Adrenal gland (tissue), 12 donors: Measurements from ENCODE around the gene ZP1. TPM values are rescaled to one million over a fixed set of nuclear protein-coding genes. Genes with fewer than 3 reads are reported as not detected.
A peak's percentile ranks its signal among the peaks of the same experiment; 100 is the strongest.

Source experiments
- DNase-seq, 7 donors: peaks; one replicate each; pipeline ENCODE4 v3.0.0-alpha.2; 2019 to 2020
- H3K27ac ChIP-seq, 5 donors: fragments of 200-600 bp; sonication (generic) in 4 of 5; 1 replicate in 3 of 5; 2 replicates in 2 of 5; pipeline versions ENCODE4 v1.5.1 to v1.8.0; 2016 to 2020; ENCODE audit warnings: mild to moderate bottlenecking in 1 of 5
- H3K27me3 ChIP-seq: fragments of 200-600 bp; 2 replicates; pipeline ENCODE4 v1.8.0; 2021
- H3K36me3 ChIP-seq, 2 donors: fragments of 200-600 bp; replicated peaks in 1 of 2; 1 replicate in 1 of 2; 2 replicates in 1 of 2; pipeline versions ENCODE4 v1.5.1 to v1.8.0; 2018 to 2022
- H3K4me1 ChIP-seq, 2 donors: fragments of 200-600 bp; replicated peaks in 1 of 2; 1 replicate in 1 of 2; 2 replicates in 1 of 2; pipeline versions ENCODE4 v1.5.1 to v1.8.0; 2018 to 2021
- H3K4me3 ChIP-seq, 4 donors: fragments of 200-600 bp; sonication (generic) in 3 of 4; one replicate each; pipeline ENCODE4 v1.5.1; 2016 to 2018
- H3K9me3 ChIP-seq, 3 donors: fragments of 200-600 bp; sonication (generic) in 1 of 3; replicated peaks in 1 of 3; 1 replicate in 2 of 3; 2 replicates in 1 of 3; pipeline versions ENCODE4 v1.5.1 to v1.8.0; 2016 to 2021
- POLR2A ChIP-seq, 2 donors: fragments of 450-650 bp; IDR thresholded peaks; one replicate each; pipeline ENCODE4 v1.6.1; 2017; ENCODE audit warnings: antibody characterized with exemption in 2 of 2, mild to moderate bottlenecking in 2 of 2, moderate library complexity in 1 of 2
- WGBS, 4 donors: extraction: QIAGEN DNeasy Blood & Tissue Kit in 2 of 4; methylation state at CpG; one replicate each; pipeline versions ENCODE4 v1.1.5 to v1.1.7; 2013 to 2017; 5-methylcytosine and 5-hydroxymethylcytosine counted together
- intact Hi-C, 2 donors: fragments of 100-400 bp; cut with DNase I; formaldehyde crosslinking; loops; one replicate each; pipeline versions ENCODE4 v1.14.1 to v1.15.0; 2022 to 2023
- polyA plus RNA-seq, 3 donors: library from polyadenylated mRNA; stranded (reverse); fragments of 200-250 nt in 2 of 3; fragments of 350-450 nt in 1 of 3; fragmentation: Illumina TruSeq in 1 of 3; extraction: RNeasy Lipid Tissue Mini Kit (QIAGEN cat#74804) in 1 of 3; gene quantifications; one replicate each; pipeline ENCODE4 v1.2.3, GENCODE V29; 2013 to 2014
- total RNA-seq, 9 donors: library from RNA; depleted of rRNA in 4 of 9; stranded (reverse); fragments of >200 nt in 4 of 9; fragments of 120-200 nt in 1 of 9; fragmentation: NEBNext Ultra II Directional in 1 of 9; extraction: Animal tissue kit (Norgen Biotek cat#: 25700) in 1 of 9; gene quantifications; one replicate each; pipeline versions ENCODE4 v1.1.0 to v1.2.4, GENCODE V29; 2013 to 2023
- TF ChIP-seq, protein P1 (sequence below), 6 experiments: fragments of 450-650 bp in 4 of 6; fragments of 200-600 bp in 2 of 6; sonication (generic) in 1 of 6; IDR thresholded peaks; 1 replicate in 5 of 6; 2 replicates in 1 of 6; pipeline versions ENCODE4 v1.5.1 to v1.8.0; 2016 to 2021; ENCODE audit warnings: antibody characterized with exemption in 6 of 6, mild to moderate bottlenecking in 2 of 6, moderate library complexity in 1 of 6
- donor health status: healthy with polysubstance abuse.
- donor health status: Bipolar disorder and iron deficiency.
- donor health status: DM: yes; HTN: yes; CAD: no.
- donor health status: DM: no; HTN: no; CAD: no.
- donor health status: DM: no; HTN: no; CAD: no.
- donor health status: DM: yes; HTN: yes; CAD: no.

ZP1 gene
- total and polyA plus RNA-seq, 12 donors = 0.24 to 6.3 (median 0.71) TPM; not detected in 2

GRCh38 chr11:60831501-60832079 lies 35.8 kb upstream of the ZP1 start:
- Histone ChIP-seq H3K36me3 (no peaks in the 10 kb centered on the region), H3K27ac (no peak overlapping the region), H3K4me1 (peaks cover 0 to 5% of the 10 kb centered on the region in 2 donors), H3K4me3 (no peak overlapping the region), H3K27me3 (no peaks in the 10 kb centered on the region), H3K9me3 (no peaks in the 10 kb centered on the region)
- DNase-seq = peak in 1 of 7 donors; percentile 12
- no peak for TF ChIP-seq POLR2A (IDR thresholded peaks at IDR 0.05)
- TF ChIP-seq, protein P1, sequence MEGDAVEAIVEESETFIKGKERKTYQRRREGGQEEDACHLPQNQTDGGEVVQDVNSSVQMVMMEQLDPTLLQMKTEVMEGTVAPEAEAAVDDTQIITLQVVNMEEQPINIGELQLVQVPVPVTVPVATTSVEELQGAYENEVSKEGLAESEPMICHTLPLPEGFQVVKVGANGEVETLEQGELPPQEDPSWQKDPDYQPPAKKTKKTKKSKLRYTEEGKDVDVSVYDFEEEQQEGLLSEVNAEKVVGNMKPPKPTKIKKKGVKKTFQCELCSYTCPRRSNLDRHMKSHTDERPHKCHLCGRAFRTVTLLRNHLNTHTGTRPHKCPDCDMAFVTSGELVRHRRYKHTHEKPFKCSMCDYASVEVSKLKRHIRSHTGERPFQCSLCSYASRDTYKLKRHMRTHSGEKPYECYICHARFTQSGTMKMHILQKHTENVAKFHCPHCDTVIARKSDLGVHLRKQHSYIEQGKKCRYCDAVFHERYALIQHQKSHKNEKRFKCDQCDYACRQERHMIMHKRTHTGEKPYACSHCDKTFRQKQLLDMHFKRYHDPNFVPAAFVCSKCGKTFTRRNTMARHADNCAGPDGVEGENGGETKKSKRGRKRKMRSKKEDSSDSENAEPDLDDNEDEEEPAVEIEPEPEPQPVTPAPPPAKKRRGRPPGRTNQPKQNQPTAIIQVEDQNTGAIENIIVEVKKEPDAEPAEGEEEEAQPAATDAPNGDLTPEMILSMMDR (IDR thresholded peaks at IDR 0.05) = no peak
- WGBS, 4 donors = 44 to 50% (median 49%) methylated on average over 6 to 7 of the region's 7 CpGs
- intact Hi-C loops = loop anchor here (5.0 kb wide), 3 partner anchors 56 to 356 kb away; no protein-coding TSS in a partner anchor

DNA sequence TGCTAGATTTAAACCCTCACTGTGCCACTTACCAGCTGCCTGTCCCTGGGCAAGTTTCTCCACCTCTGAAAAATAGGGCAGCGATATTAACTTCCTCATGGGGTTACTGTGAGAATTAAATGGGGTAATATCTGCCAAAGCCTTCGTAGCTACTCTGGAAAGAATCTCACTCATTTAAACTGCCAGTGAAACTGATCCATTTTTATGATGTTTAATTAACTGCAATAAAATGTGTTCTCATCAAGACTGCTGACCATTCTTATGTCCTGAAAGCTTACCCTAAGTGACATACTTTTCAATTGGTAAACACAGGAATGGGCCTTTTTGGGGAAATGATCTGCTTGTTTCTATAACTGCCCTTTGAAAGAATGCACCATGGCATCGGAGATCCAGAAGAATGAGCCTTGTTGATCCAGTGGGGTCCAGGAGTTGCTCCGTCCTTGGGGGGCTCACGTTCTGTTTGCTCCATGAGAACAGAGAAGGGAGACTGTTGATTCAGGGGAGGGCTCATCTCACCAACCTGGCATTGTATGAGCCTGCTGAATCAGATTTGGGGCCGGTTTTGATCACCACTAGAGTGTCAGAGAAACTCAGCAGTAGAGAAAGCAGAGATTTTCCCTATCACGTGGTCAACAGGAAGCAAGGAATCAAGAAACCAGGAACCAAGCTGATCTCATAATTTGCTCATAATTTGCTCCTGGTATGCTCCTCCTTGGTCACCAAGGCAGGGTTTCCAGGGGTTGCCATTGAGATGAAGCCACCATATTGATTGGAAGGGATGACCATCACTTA lies 32.4 kb upstream of the ZP1 start:
- DNase-seq = no peak
- Histone ChIP-seq H3K9me3 (no peaks in the 10 kb centered on the region), H3K27ac (peak overlapping the region in 1 of 5 donors; percentile 38), H3K4me3 (no peak overlapping the region), H3K4me1 (peaks cover 0 to 5% of the 10 kb centered on the region in 2 donors), H3K36me3 (no peaks in the 10 kb centered on the region), H3K27me3 (no peaks in the 10 kb centered on the region)
- WGBS, 4 donors = 56 to 65% (median 63%) methylated on average over 7 of the region's 7 CpGs
- TF ChIP-seq, protein P1 (IDR thresholded peaks at IDR 0.05) = no peak
- no peak for TF ChIP-seq POLR2A (IDR thresholded peaks at IDR 0.05)
- intact Hi-C loops = loop anchor here (5.0 kb wide), 3 partner anchors 52 to 352 kb away; no protein-coding TSS in a partner anchor

GRCh38 chr11:60835534-60835846 lies 31.9 kb upstream of the ZP1 start:
- Histone ChIP-seq H3K36me3 (no peaks in the 10 kb centered on the region), H3K4me1 (peaks cover 0 to 5% of the 10 kb centered on the region in 2 donors), H3K27me3 (no peaks in the 10 kb centered on the region), H3K4me3 (no peak overlapping the region), H3K27ac (no peak overlapping the region), H3K9me3 (no peaks in the 10 kb centered on the region)
- 65 to 79% (median 74%) methylated on average over 3 of the region's 3 CpGs for WGBS, 4 donors
- TF ChIP-seq, protein P1 (IDR thresholded peaks at IDR 0.05) = no peak
- TF ChIP-seq POLR2A (IDR thresholded peaks at IDR 0.05) = no peak
- intact Hi-C loops = no loop called here
- no peak for DNase-seq

GRCh38 chr11:60836866-60837515 lies 30.4 kb upstream of the ZP1 start:
- Histone ChIP-seq H3K9me3 (no peaks in the 10 kb centered on the region), H3K4me1 (peaks cover 0 to 9% of the 10 kb centered on the region in 2 donors), H3K4me3 (no peak overlapping the region), H3K27me3 (no peaks in the 10 kb centered on the region), H3K36me3 (no peaks in the 10 kb centered on the region), H3K27ac (no peak overlapping the region)
- no peak for DNase-seq
- WGBS, 4 donors = 63 to 82% (median 74%) methylated on average over 8 to 9 of the region's 9 CpGs
- intact Hi-C loops = no loop called here
- no peak for TF ChIP-seq POLR2A (IDR thresholded peaks at IDR 0.05)
- TF ChIP-seq, protein P1 (IDR thresholded peaks at IDR 0.05) = no peak
